ENCODE data around the gene TMEM229A.
"Not testable (repeated sequence)": the region's sequence is repeated elsewhere in the genome, so short reads cannot be mapped to it uniquely, and the experiment has no call there.

The TMEM229A gene

GRCh38 chr7:124058515-124058914 lies 25.6 kb upstream of the TMEM229A start:
- DNase-seq (ENCODE audit: low read depth): no peak
- Histone ChIP-seq H3K27me3 (replicated peaks; ENCODE audit: control insufficient read depth, insufficient read depth, low read length) (no peaks in the 10 kb centered on the region), H3K4me1 (ENCODE audit: control insufficient read depth, insufficient read depth, low read length) (no peaks in the 10 kb centered on the region), H3K36me3 (ENCODE audit: control insufficient read depth, insufficient read depth, low read length, severe bottlenecking) (no peaks in the 10 kb centered on the region), H3K9me3 (ENCODE audit: control insufficient read depth, low read length) (no peaks in the 10 kb centered on the region), H3K9ac (ENCODE audit: low read length) (no peak overlapping the region), H3K4me3 (ENCODE audit: low read length) (no peak overlapping the region)

DNA sequence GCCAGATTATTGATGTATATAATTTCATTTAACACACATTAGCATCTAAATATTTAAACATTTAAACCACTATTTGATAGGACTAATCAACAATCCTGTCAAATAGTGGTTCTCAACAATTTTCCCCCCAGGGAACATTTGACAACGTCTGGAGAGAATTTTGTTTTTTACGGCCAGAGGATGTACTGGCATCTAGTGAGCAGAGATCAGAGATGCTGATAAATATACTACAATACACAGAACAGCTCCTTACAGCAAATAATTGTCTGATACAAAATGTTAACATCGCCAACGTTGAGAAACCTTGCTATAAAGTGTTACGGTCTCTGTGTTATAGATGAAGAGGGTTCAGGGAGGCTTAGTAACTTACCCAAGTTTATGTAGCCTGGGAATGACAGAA lies 25.0 kb upstream of the TMEM229A start:
- Histone ChIP-seq H3K9ac (ENCODE audit: low read length) (no peak overlapping the region), H3K27me3 (replicated peaks; ENCODE audit: control insufficient read depth, insufficient read depth, low read length) (no peaks in the 10 kb centered on the region), H3K4me1 (ENCODE audit: control insufficient read depth, insufficient read depth, low read length) (no peaks in the 10 kb centered on the region), H3K36me3 (ENCODE audit: control insufficient read depth, insufficient read depth, low read length, severe bottlenecking) (no peaks in the 10 kb centered on the region), H3K4me3 (ENCODE audit: low read length) (no peak overlapping the region), H3K9me3 (ENCODE audit: control insufficient read depth, low read length) (no peaks in the 10 kb centered on the region)
- DNase-seq (ENCODE audit: low read depth): no peak

GRCh38 chr7:124056234-124056633 lies 23.4 kb upstream of the TMEM229A start:
- Histone ChIP-seq H3K36me3 (ENCODE audit: control insufficient read depth, insufficient read depth, low read length, severe bottlenecking) (no peaks in the 10 kb centered on the region), H3K9me3 (ENCODE audit: control insufficient read depth, low read length) (no peaks in the 10 kb centered on the region), H3K27me3 (replicated peaks; ENCODE audit: control insufficient read depth, insufficient read depth, low read length) (no peaks in the 10 kb centered on the region), H3K9ac (ENCODE audit: low read length) (no peak overlapping the region), H3K4me1 (ENCODE audit: control insufficient read depth, insufficient read depth, low read length) (no peaks in the 10 kb centered on the region), H3K4me3 (ENCODE audit: low read length) (no peak overlapping the region)
- DNase-seq (ENCODE audit: low read depth): no peak

DNA sequence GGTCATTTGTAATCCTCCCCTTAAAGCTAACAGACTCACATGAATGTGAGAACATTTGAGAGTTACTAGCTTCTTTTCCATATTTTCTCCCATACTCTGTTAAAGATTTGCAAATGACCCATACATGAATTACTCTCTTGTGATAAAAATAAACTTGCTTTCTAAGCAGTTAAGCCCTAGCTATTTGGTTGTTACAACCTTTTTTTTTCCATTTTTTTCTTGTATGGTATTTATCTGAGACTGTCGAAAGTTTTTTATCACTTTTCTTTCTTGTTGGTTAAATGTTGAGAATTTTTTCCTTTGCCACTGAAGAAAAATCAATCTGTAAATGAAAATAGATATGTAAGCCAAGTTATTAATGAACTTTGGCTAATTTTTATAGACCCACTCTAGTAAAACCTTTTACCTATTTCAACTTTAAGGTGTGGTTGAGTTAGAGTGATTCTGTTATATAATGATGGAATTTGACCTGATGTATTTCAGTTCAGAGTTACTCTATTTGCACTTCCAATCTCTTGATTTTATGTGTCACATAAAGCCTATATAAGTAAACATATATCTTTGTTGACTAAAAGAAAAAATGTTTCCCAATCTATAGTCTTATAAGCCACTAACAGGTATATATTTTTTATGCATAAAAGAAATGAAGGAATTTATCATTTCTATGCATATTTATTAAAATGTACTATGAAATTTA lies 19.0 kb upstream of the TMEM229A start:
- H3K9me3 ChIP-seq (ENCODE audit: control insufficient read depth, low read length): no peaks in the 10 kb centered on the region
- H3K36me3 ChIP-seq (ENCODE audit: control insufficient read depth, insufficient read depth, low read length, severe bottlenecking): no peaks in the 10 kb centered on the region
- H3K4me3 ChIP-seq (ENCODE audit: low read length): no peak overlapping the region
- no peak for DNase-seq (ENCODE audit: low read depth)
- H3K4me1 ChIP-seq (ENCODE audit: control insufficient read depth, insufficient read depth, low read length): no peaks in the 10 kb centered on the region
- no peaks in the 10 kb centered on the region for H3K27me3 ChIP-seq (replicated peaks; ENCODE audit: control insufficient read depth, insufficient read depth, low read length)
- H3K9ac ChIP-seq (ENCODE audit: low read length): no peak overlapping the region

DNA sequence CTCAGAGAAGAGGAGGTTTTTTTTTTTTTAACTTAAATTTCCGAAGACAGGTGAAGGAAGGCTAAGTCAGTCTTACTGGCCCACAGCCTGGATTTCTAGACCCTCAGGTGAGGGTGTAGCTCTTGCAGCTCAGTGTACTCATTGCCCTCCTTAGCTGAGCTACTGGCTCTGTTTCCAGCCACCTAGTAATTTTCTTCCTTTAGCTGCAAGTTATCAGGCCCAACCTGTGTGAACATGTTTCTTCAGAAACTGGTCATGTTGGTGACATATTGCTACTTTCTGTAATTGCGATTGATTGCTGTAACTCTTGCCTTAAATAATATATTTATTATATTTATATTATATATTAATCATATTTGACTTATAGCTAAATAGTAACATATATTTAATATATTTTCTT lies 10.0 kb upstream of the TMEM229A start:
- H3K4me3 ChIP-seq (ENCODE audit: low read length): no peak overlapping the region
- no peaks in the 10 kb centered on the region for H3K36me3 ChIP-seq (ENCODE audit: control insufficient read depth, insufficient read depth, low read length, severe bottlenecking)
- no peaks in the 10 kb centered on the region for H3K27me3 ChIP-seq (replicated peaks; ENCODE audit: control insufficient read depth, insufficient read depth, low read length)
- H3K9ac ChIP-seq (ENCODE audit: low read length): no peak overlapping the region
- no peaks in the 10 kb centered on the region for H3K4me1 ChIP-seq (ENCODE audit: control insufficient read depth, insufficient read depth, low read length)
- H3K9me3 ChIP-seq (ENCODE audit: control insufficient read depth, low read length): no peaks in the 10 kb centered on the region
- DNase-seq (ENCODE audit: low read depth): no peak

DNA sequence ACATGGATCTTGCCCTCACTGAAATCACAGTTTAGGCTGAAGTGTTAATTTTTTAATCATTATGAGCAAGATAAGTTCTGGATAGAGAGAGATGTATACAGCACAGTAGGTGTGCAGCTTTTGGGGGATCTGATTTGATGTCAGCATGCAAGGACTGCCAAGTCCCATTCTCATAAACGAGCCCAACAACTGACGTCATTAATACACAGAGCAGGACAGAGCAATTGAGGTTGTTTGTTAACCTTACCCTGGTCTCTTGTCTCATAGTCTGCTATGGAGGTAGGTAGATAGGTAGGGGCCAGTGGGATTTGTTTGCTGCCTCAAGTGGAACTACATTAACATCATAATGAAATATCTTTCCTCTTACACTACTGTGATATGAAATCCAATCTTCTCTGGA lies 8.6 kb upstream of the TMEM229A start:
- Histone ChIP-seq H3K4me3 (ENCODE audit: low read length) (no peak overlapping the region), H3K27me3 (replicated peaks; ENCODE audit: control insufficient read depth, insufficient read depth, low read length) (no peaks in the 10 kb centered on the region), H3K9ac (ENCODE audit: low read length) (no peak overlapping the region), H3K9me3 (ENCODE audit: control insufficient read depth, low read length) (no peaks in the 10 kb centered on the region), H3K36me3 (ENCODE audit: control insufficient read depth, insufficient read depth, low read length, severe bottlenecking) (no peaks in the 10 kb centered on the region), H3K4me1 (ENCODE audit: control insufficient read depth, insufficient read depth, low read length) (no peaks in the 10 kb centered on the region)
- no peak for DNase-seq (ENCODE audit: low read depth)

DNA sequence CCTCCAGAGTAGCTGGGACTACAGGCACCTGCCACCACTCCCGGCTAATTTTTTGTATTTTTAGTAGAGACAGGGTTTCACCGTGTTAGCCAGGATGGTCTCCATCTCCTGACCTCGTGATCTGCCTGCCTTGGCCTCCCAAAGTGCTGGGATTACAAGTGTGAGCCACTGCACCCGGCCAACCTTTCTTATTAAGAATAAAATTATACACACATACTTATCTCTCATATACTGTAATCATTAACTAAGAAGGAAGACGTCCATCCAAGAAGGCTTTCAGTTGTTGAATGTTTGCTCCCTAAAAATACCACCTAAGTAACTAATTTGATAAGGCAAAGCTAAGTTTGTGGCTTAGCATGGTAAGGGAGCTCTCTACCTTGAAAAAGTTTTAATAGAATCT lies 5.0 kb upstream of the TMEM229A start:
- not testable (repeated sequence) for DNase-seq (ENCODE audit: low read depth); H3K9me3 ChIP-seq (ENCODE audit: control insufficient read depth, low read length); H3K4me3 ChIP-seq (ENCODE audit: low read length); H3K9ac ChIP-seq (ENCODE audit: low read length); H3K27me3 ChIP-seq (replicated peaks; ENCODE audit: control insufficient read depth, insufficient read depth, low read length); H3K36me3 ChIP-seq (ENCODE audit: control insufficient read depth, insufficient read depth, low read length, severe bottlenecking); H3K4me1 ChIP-seq (ENCODE audit: control insufficient read depth, insufficient read depth, low read length)

DNA sequence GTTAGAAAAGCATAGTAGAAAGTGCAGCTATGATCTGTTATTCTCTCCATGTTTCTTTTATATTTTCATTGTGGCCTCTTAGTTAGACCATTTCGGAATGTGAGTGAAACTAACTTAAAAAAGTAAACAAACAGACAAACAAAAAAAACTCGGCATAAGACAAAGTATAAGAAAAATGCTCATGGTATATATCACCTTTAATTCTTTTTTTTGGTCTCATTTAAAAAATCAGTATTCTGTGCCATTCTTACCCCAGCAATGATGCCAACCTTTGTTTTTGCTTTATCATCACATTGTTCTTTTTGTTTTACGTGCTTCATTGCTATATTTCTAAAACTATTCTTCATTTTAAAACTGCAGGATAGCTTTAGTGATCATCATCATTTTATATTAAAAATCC lies 2.8 kb upstream of the TMEM229A start:
- Histone ChIP-seq H3K36me3 (ENCODE audit: control insufficient read depth, insufficient read depth, low read length, severe bottlenecking) (no peaks in the 10 kb centered on the region), H3K4me1 (ENCODE audit: control insufficient read depth, insufficient read depth, low read length) (peaks cover 3% of the 10 kb centered on the region), H3K4me3 (ENCODE audit: low read length) (no peak overlapping the region), H3K9ac (ENCODE audit: low read length) (no peak overlapping the region), H3K27me3 (replicated peaks; ENCODE audit: control insufficient read depth, insufficient read depth, low read length) (peaks cover 21% of the 10 kb centered on the region), H3K9me3 (ENCODE audit: control insufficient read depth, low read length) (no peaks in the 10 kb centered on the region)
- DNase-seq (ENCODE audit: low read depth): no peak

GRCh38 chr7:124034754-124035100 lies 1.9 kb upstream of the TMEM229A start:
- H3K27me3 ChIP-seq (replicated peaks; ENCODE audit: control insufficient read depth, insufficient read depth, low read length): peaks cover 31% of the 10 kb centered on the region
- H3K36me3 ChIP-seq (ENCODE audit: control insufficient read depth, insufficient read depth, low read length, severe bottlenecking): no peaks in the 10 kb centered on the region
- no peaks in the 10 kb centered on the region for H3K9me3 ChIP-seq (ENCODE audit: control insufficient read depth, low read length)
- peaks cover 3% of the 10 kb centered on the region for H3K4me1 ChIP-seq (ENCODE audit: control insufficient read depth, insufficient read depth, low read length)
- no peak for DNase-seq (ENCODE audit: low read depth)
- no peak overlapping the region for H3K9ac ChIP-seq (ENCODE audit: low read length)
- no peak overlapping the region for H3K4me3 ChIP-seq (ENCODE audit: low read length)

GRCh38 chr7:124033807-124034753 lies 1.2 kb upstream of the TMEM229A start:
- Histone ChIP-seq H3K36me3 (ENCODE audit: control insufficient read depth, insufficient read depth, low read length, severe bottlenecking) (no peaks in the 10 kb centered on the region), H3K4me3 (ENCODE audit: low read length) (no peak overlapping the region), H3K27me3 (replicated peaks; ENCODE audit: control insufficient read depth, insufficient read depth, low read length) (peaks cover 31% of the 10 kb centered on the region), H3K4me1 (ENCODE audit: control insufficient read depth, insufficient read depth, low read length) (peaks cover 3% of the 10 kb centered on the region), H3K9me3 (ENCODE audit: control insufficient read depth, low read length) (no peaks in the 10 kb centered on the region), H3K9ac (ENCODE audit: low read length) (no peak overlapping the region)
- no peak for DNase-seq (ENCODE audit: low read depth)

DNA sequence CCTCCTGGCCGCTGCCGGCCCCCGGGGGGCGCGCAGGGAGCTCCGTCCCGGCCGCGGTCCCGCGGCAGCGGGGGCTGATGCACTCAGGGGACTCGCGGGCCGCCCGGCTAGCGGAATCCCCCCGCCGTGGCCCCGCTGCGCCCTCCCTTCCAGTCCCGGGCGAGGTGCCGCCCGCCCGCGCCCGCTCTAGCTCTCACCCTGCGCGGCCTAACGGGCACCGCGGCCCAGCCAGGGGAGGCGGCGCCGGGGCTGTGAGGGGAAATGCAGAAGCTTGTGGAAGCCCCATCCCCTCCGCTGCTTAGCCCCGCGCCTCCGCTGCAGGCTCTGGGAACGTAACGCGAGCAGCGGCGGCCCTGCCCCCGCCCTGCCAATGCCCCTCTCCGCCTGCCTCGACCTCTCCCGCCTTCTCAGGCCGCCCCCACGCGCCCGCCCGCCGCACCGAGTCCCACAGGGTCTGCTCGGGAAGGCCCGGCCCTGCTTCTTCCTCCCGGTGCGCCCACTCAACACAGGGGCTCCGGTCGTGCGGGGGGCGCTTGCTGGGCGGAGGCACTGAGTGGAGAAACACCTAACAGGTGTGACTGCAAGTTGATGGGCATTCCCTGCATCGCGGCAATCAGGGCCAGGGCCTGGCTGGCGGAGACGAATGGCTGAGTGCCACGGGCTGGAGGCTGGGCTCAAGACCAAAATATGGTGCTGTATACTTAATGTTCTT lies 384 bp upstream of the TMEM229A start:
- Histone ChIP-seq H3K27me3 (replicated peaks; ENCODE audit: control insufficient read depth, insufficient read depth, low read length) (peaks cover 31% of the 10 kb centered on the region), H3K9ac (ENCODE audit: low read length) (no peak overlapping the region), H3K4me1 (ENCODE audit: control insufficient read depth, insufficient read depth, low read length) (peaks cover 3% of the 10 kb centered on the region), H3K36me3 (ENCODE audit: control insufficient read depth, insufficient read depth, low read length, severe bottlenecking) (no peaks in the 10 kb centered on the region), H3K9me3 (ENCODE audit: control insufficient read depth, low read length) (no peaks in the 10 kb centered on the region), H3K4me3 (ENCODE audit: low read length) (peak overlapping the region; percentile 33)
- no peak for DNase-seq (ENCODE audit: low read depth)

Measured in adipocyte (in vitro differentiated cells).